GM23338 (cell line): ENCODE measurements around the gene DYNC2H1.

Experiments used
- CREB1 ChIP-seq: fragments of 250-450 bp; sonication (Bioruptor Pico); IDR thresholded peaks from 2 replicates; pipeline ENCODE4 v1.5.0; 2020; ENCODE audit warnings: low read depth, mild to moderate bottlenecking, moderate library complexity
- CTCF ChIP-seq, 2 experiments: fragments of 200-600 bp in 1 of 2; sonication (generic) in 1 of 2; conservative IDR thresholded peaks; 2 replicates each; pipeline versions ENCODE4 v1.5.1 to v1.6.1; 2016 to 2017; ENCODE audit warnings: antibody characterized with exemption in 2 of 2, low read depth in 2 of 2, mild to moderate bottlenecking in 2 of 2, moderate library complexity in 1 of 2
- ETS1 ChIP-seq: IDR thresholded peaks from 2 replicates; pipeline ENCODE4 v1.6.1; 2016; ENCODE audit warnings: antibody characterized with exemption
- EZH2 ChIP-seq: fragments of 200-600 bp; sonication (generic); IDR thresholded peaks from one replicate; pipeline ENCODE4 v1.8.0; 2017; ENCODE audit warnings: antibody characterized with exemption, mild to moderate bottlenecking, low read depth; ENCODE audit not compliant: unreplicated experiment
- EZH2phosphoT487 ChIP-seq: fragments of 200-600 bp; sonication (generic); IDR thresholded peaks from one replicate; pipeline ENCODE4 v1.8.1; 2018; ENCODE audit warnings: antibody characterized with exemption; ENCODE audit not compliant: unreplicated experiment
- JUNB ChIP-seq: IDR thresholded peaks from one replicate; pipeline ENCODE4 v1.6.1; 2016; ENCODE audit warnings: antibody characterized with exemption; ENCODE audit not compliant: unreplicated experiment
- NANOG ChIP-seq: IDR thresholded peaks from 2 replicates; pipeline ENCODE4 v1.6.1; 2016; ENCODE audit warnings: antibody characterized with exemption, borderline replicate concordance
- POLR2AphosphoS5 ChIP-seq: IDR thresholded peaks from 2 replicates; pipeline ENCODE4 v1.6.1; 2016; ENCODE audit warnings: antibody characterized with exemption, low read depth
- REST ChIP-seq: IDR thresholded peaks from one replicate; pipeline ENCODE4 v1.6.1; 2018; ENCODE audit warnings: antibody characterized with exemption; ENCODE audit not compliant: unreplicated experiment
- STAT1 ChIP-seq: IDR thresholded peaks from one replicate; pipeline ENCODE4 v1.6.1; 2016; ENCODE audit warnings: antibody characterized with exemption; ENCODE audit not compliant: unreplicated experiment
- ZNF114 ChIP-seq: fragments of 250-450 bp; sonication (Bioruptor Pico); IDR thresholded peaks from 2 replicates; pipeline ENCODE4 v1.5.0; 2020; ENCODE audit warnings: mild to moderate bottlenecking, moderate library complexity
- ZNF331 ChIP-seq: fragments of 250-450 bp; sonication (Bioruptor Pico); IDR thresholded peaks from 2 replicates; pipeline ENCODE4 v1.5.0; 2020; ENCODE audit warnings: low read depth, mild to moderate bottlenecking, moderate library complexity

- TF ChIP-seq CTCF (conservative IDR thresholded peaks at IDR 0.05; ENCODE audit: low read depth in 2 of 2) (no peak), POLR2AphosphoS5 (no peak), EZH2phosphoT487 (no peak), REST (no peak), EZH2 (no peak), ZNF331 (no peak), JUNB (no peak), ZNF114 (CRISPR knock-in tag) (no peak), NANOG (no peak), STAT1 (no peak), CREB1 (CRISPR knock-in tag) (no peak), ETS1 (no peak)
These were observed 677 bp downstream of the DYNC2H1 start for GRCh38 chr11:103109818-103110388.
